Small intestine (tissue), 7 donors: ENCODE results near the gene MAT1A. TPM values are rescaled to one million over a fixed set of nuclear protein-coding genes. Genes with fewer than 3 reads are reported as not detected.
"Not testable (repeated sequence)": the region's sequence is repeated elsewhere in the genome, so short reads cannot be mapped to it uniquely, and the experiment has no call there.

Source experiments
- DNase-seq, 2 donors: peaks; one replicate each; pipeline versions ENCODE4 v3.0.0 to v3.0.0-alpha.2; 2013
- FAIRE-seq: peaks from 2 replicates; lab custom pipeline; 2012; peaks lifted over from hg19 to GRCh38; lab: Jason Lieb, UNC
- H3K27ac ChIP-seq, 3 donors: one replicate each; pipeline ENCODE4 v1.5.1; 2013; ENCODE audit warnings: low read length in 2 of 3, mild to moderate bottlenecking in 2 of 3, control low read depth in 1 of 3, inconsistent platforms in 1 of 3, low read depth in 1 of 3, moderate library complexity in 1 of 3
- H3K27me3 ChIP-seq, 3 donors: one replicate each; pipeline ENCODE4 v1.6.1; 2013; ENCODE audit warnings: low read length in 3 of 3, inconsistent platforms in 1 of 3; ENCODE audit not compliant: control insufficient read depth in 3 of 3, insufficient read depth in 3 of 3
- H3K36me3 ChIP-seq, 3 donors: one replicate each; pipeline ENCODE4 v1.6.1; 2013; ENCODE audit warnings: low read length in 3 of 3, inconsistent platforms in 1 of 3, low read depth in 1 of 3, mild to moderate bottlenecking in 1 of 3, moderate library complexity in 1 of 3; ENCODE audit not compliant: control insufficient read depth in 3 of 3, insufficient read depth in 2 of 3
- H3K4me1 ChIP-seq, 3 donors: one replicate each; pipeline ENCODE4 v1.6.1; 2013; ENCODE audit warnings: low read length in 2 of 3, inconsistent platforms in 1 of 3, low read depth in 1 of 3, mild to moderate bottlenecking in 1 of 3, moderate library complexity in 1 of 3; ENCODE audit not compliant: control insufficient read depth in 3 of 3, insufficient read depth in 2 of 3
- H3K4me3 ChIP-seq, 3 donors: one replicate each; pipeline ENCODE4 v1.5.1; 2013; ENCODE audit warnings: low read length in 3 of 3, control low read depth in 1 of 3, inconsistent platforms in 1 of 3, low read depth in 1 of 3, mild to moderate bottlenecking in 1 of 3, moderate library complexity in 1 of 3
- H3K9me3 ChIP-seq, 2 donors: one replicate each; pipeline ENCODE4 v1.6.1; 2013; ENCODE audit warnings: low read depth in 1 of 2, low read length in 1 of 2; ENCODE audit not compliant: control insufficient read depth in 2 of 2, insufficient read depth in 1 of 2
- WGBS, 3 donors: extraction: QIAGEN DNeasy Blood & Tissue Kit; methylation state at CpG; one replicate each; pipeline ENCODE4 v1.1.7; 2013; 5-methylcytosine and 5-hydroxymethylcytosine counted together
- polyA plus RNA-seq, 4 donors: library from polyadenylated mRNA; stranded (reverse) in 3 of 4; unstranded in 1 of 4; fragments of 200-250 nt in 3 of 4; fragments of 120-200 nt in 1 of 4; gene quantifications; one replicate each; pipeline versions ENCODE4 v1.2.1 to v1.2.3, GENCODE V29; 2013
- donor health status: healthy with polysubstance abuse.
- donor health status: control.
- donor health status: control.
- donor health status: Bipolar disorder and iron deficiency.
- donor health status: healthy.

MAT1A gene
- polyA plus RNA-seq, 4 donors: 0.18 to 0.52 TPM; not detected in 2

GRCh38 chr10:80265740-80266512, 23.5 kb downstream of the MAT1A start:
- FAIRE-seq (no peak), DNase-seq (no peak)
- Histone ChIP-seq H3K27ac (no peak overlapping the region), H3K9me3 (no peaks in the 10 kb centered on the region), H3K27me3 (no peaks in the 10 kb centered on the region), H3K36me3 (no peaks in the 10 kb centered on the region), H3K4me3 (no peak overlapping the region), H3K4me1 (no peaks in the 10 kb centered on the region)
- WGBS, 3 donors: 52 to 72% (median 64%) methylated on average over 15 of the region's 15 CpGs

GRCh38 chr10:80264081-80265056, 25.1 kb downstream of the MAT1A start:
- H3K9me3 ChIP-seq: no peaks in the 10 kb centered on the region
- DNase-seq: no peak
- WGBS, 3 donors: 80 to 88% (median 87%) methylated on average over 25 of the region's 25 CpGs

GRCh38 chr10:80261316-80262030, 28.0 kb downstream of the MAT1A start:
- WGBS, 3 donors: 91 to 96% (median 93%) methylated on average over 6 of the region's 6 CpGs
- Histone ChIP-seq H3K36me3 (no peaks in the 10 kb centered on the region), H3K27me3 (no peaks in the 10 kb centered on the region), H3K4me1 (no peaks in the 10 kb centered on the region), H3K9me3 (no peaks in the 10 kb centered on the region), H3K4me3 (no peak overlapping the region), H3K27ac (no peak overlapping the region)
- no peak for DNase-seq
- FAIRE-seq: no peak

More at GRCh38 chr10:80264081-80265056, 25.1 kb downstream of the MAT1A start:
- Histone ChIP-seq H3K27ac (no peak overlapping the region), H3K27me3 (no peaks in the 10 kb centered on the region), H3K4me3 (no peak overlapping the region), H3K4me1 (no peaks in the 10 kb centered on the region), H3K36me3 (no peaks in the 10 kb centered on the region)
- FAIRE-seq: no peak

GRCh38 chr10:80260295-80261243, 28.9 kb downstream of the MAT1A start:
- H3K36me3 ChIP-seq: no peaks in the 10 kb centered on the region
- DNase-seq (peak; percentile 33 to 47), FAIRE-seq (no peak)
- H3K4me1 ChIP-seq: no peaks in the 10 kb centered on the region
- H3K4me3 ChIP-seq: no peak overlapping the region
- H3K27ac ChIP-seq: no peak overlapping the region
- WGBS, 3 donors: 54 to 61% (median 55%) methylated on average over 19 of the region's 19 CpGs
- no peaks in the 10 kb centered on the region for H3K27me3 ChIP-seq
- no peaks in the 10 kb centered on the region for H3K9me3 ChIP-seq

- FAIRE-seq (no peak), DNase-seq (no peak)
Observed at GRCh38 chr10:80259405-80259871, 30.0 kb downstream of the MAT1A start.

GRCh38 chr10:80256798-80257197, 32.7 kb downstream of the MAT1A start:
- not testable (repeated sequence) for H3K27me3 ChIP-seq, H3K4me3 ChIP-seq, H3K36me3 ChIP-seq, H3K27ac ChIP-seq, H3K4me1 ChIP-seq, H3K9me3 ChIP-seq, FAIRE-seq
- peak in 1 of 2 donors; percentile 36 for DNase-seq
- 11 to 34% (median 33%) methylated on average over 3 to 4 of the region's 4 CpGs for WGBS, 3 donors

More at GRCh38 chr10:80259405-80259871, 30.0 kb downstream of the MAT1A start:
- Histone ChIP-seq H3K4me1 (no peaks in the 10 kb centered on the region), H3K9me3 (no peaks in the 10 kb centered on the region), H3K27me3 (no peaks in the 10 kb centered on the region), H3K27ac (no peak overlapping the region), H3K4me3 (no peak overlapping the region), H3K36me3 (no peaks in the 10 kb centered on the region)
- 87 to 97% (median 88%) methylated on average over 4 to 6 of the region's 6 CpGs for WGBS, 3 donors

GRCh38 chr10:80254726-80255125, 34.7 kb downstream of the MAT1A start:
- not testable (repeated sequence) for H3K27ac ChIP-seq, FAIRE-seq, H3K36me3 ChIP-seq, H3K4me1 ChIP-seq, H3K4me3 ChIP-seq, H3K27me3 ChIP-seq, DNase-seq, H3K9me3 ChIP-seq
- WGBS, 3 donors: no CpG with 5 or more reads among the region's 2 CpGs
